Chondrocyte (in vitro differentiated cells): Measurements from ENCODE around the gene CFHR3. TPM values are rescaled to one million over a fixed set of nuclear protein-coding genes. Genes with fewer than 3 reads are reported as not detected.
"Not testable (repeated sequence)": the region's sequence is repeated elsewhere in the genome, so short reads cannot be mapped to it uniquely, and the experiment has no call there.

Experiments used
- DNase-seq: peaks from one replicate; pipeline ENCODE4 v3.0.0; 2021; ENCODE audit warnings: mixed read lengths, low spot score
- H3K27ac Mint-ChIP-seq: one replicate; pipeline ENCODE4 v1.8.0; 2021; ENCODE audit warnings: mild to moderate bottlenecking, moderate library complexity, mixed read lengths; ENCODE audit not compliant: unreplicated experiment
- H3K27me3 Mint-ChIP-seq: 2 replicates; pipeline ENCODE4 v1.8.0; 2021; ENCODE audit warnings: low read depth, mixed read lengths
- H3K36me3 Mint-ChIP-seq: 2 replicates; pipeline ENCODE4 v1.8.0; 2021; ENCODE audit warnings: low read depth, mixed read lengths
- H3K4me1 Mint-ChIP-seq: 2 replicates; pipeline ENCODE4 v1.8.0; 2021; ENCODE audit warnings: low read depth, mild to moderate bottlenecking, mixed read lengths
- H3K4me3 Mint-ChIP-seq: one replicate; pipeline ENCODE4 v1.8.0; 2021; ENCODE audit warnings: mild to moderate bottlenecking, moderate library complexity, mixed read lengths; ENCODE audit not compliant: unreplicated experiment
- H3K9me3 Mint-ChIP-seq: 2 replicates; pipeline ENCODE4 v1.8.0; 2021; ENCODE audit warnings: low read depth, mixed read lengths
- CTCF ChIP-seq: fragments of 200-600 bp; sonication (generic); IDR thresholded peaks from 2 replicates; pipeline ENCODE4 v1.5.0; 2021; ENCODE audit warnings: antibody characterized with exemption, mild to moderate bottlenecking, moderate library complexity
- total RNA-seq: library from RNA; stranded (reverse); gene quantifications from 3 replicates; pipeline ENCODE4 v1.2.1, GENCODE V29; 2021

The CFHR3 gene
- total RNA-seq, 1 donor from 2014 or later = not detected

DNA sequence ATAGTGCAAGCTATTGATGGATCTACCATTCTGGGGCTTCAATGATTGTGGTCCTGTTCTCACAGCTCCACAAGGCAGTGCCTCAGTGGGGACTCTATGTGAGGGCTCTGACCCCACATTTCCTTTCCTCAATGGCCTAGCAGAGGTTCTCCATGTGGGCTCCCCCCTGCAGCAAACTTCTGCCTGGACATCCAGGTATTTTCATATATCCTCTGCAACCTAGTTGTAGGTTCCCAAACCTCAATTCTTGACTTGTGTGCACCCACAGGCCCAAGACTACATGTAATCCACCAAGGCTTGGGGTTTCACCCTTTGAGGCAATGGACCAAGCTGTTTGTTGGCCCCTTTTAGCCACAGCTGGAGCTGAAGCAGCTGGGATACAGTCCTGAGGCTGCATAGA is 35.9 kb upstream of the CFHR3 start:
- Mint-ChIP-seq H3K27ac (no peak overlapping the region), H3K4me1 (peaks cover 3% of the 10 kb centered on the region), H3K4me3 (no peak overlapping the region), H3K27me3 (no peaks in the 10 kb centered on the region), H3K9me3 (peaks cover 14% of the 10 kb centered on the region), H3K36me3 (peaks cover 14% of the 10 kb centered on the region)
- TF ChIP-seq CTCF = no peak
- DNase-seq = no peak

GRCh38 chr1:196743244-196743643 is 31.4 kb upstream of the CFHR3 start:
- not testable (repeated sequence) for H3K27ac Mint-ChIP-seq, H3K4me1 Mint-ChIP-seq, H3K9me3 Mint-ChIP-seq, H3K4me3 Mint-ChIP-seq, H3K27me3 Mint-ChIP-seq, H3K36me3 Mint-ChIP-seq, DNase-seq
- TF ChIP-seq CTCF = peak; percentile 80

DNA sequence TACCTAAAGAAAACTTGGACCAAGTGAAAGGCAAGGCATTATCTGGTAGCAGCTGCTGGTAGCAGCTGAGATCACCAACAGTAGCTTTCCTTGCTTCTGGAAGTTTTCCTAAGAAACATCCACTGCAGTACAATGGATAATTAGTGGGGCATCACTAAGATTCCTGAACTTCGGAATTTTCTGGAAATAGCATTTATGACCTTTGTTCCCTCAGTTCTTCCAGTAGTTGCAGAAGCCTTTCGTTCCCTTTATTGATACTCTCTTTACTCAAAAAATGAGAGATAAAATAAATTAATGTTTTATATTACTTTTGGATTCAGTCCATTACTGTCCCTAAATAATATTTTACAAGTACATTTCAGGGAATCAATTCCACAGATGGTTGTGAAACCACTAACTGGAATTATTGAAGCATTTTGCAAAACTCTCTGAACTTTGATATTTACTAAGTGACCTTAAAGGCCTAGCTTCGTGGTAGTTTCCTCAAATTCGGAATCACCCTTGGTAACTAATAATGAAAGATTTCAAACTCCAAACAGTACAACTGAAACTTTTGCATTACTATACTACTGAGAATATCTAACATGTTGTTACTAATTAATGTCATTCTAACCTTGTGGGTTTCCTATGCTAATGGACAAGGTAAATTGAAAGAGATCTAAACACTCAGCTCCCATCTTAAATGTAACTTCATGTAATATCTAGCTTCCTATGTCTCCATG is 9.5 kb upstream of the CFHR3 start:
- H3K4me3 Mint-ChIP-seq, H3K9me3 Mint-ChIP-seq, H3K4me1 Mint-ChIP-seq, H3K27ac Mint-ChIP-seq, DNase-seq, H3K36me3 Mint-ChIP-seq: not testable (repeated sequence)
- H3K27me3 Mint-ChIP-seq = peaks cover 12% of the 10 kb centered on the region

DNA sequence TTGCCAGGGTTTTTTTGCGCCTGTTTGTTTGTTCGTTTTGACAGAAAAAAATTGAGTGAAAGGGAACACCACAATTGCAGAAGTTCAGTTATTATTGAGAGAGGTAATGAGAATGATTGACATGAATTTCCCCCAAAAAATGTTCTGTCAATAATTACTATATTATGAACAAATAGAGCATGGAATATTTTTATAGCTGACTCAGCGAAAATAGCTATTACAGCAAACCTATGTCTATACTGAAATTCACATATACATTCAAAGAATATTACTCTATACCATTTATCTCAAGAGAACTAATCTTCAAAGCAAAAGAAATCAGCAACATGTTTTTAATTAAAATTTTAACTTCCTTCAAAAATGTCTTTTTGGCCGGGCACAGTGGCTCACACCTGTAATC is 4.8 kb upstream of the CFHR3 start:
- not testable (repeated sequence) for H3K36me3 Mint-ChIP-seq, DNase-seq, H3K4me1 Mint-ChIP-seq, H3K9me3 Mint-ChIP-seq, H3K27ac Mint-ChIP-seq, H3K4me3 Mint-ChIP-seq
- peaks cover 14% of the 10 kb centered on the region for H3K27me3 Mint-ChIP-seq

DNA sequence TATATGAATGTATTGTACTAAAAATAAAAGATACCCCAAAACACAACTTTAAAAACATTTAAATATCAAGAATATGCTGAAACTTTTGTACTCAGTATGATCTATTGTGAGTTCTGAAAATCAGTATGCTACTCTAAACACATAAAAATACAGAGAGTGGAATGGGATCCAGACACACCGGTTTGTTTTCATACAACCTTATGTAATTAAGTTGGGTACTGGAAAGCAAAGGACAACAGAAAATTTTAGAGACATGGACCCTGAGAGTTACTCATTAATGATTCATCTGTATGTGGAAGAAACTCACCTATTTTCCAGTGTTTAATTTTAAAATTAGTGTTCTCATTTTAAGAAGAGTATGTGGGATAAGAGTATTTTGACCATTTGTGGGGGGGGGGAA is 927 bp upstream of the CFHR3 start:
- no peaks in the 10 kb centered on the region for H3K4me1 Mint-ChIP-seq
- H3K27me3 Mint-ChIP-seq = peaks cover 12% of the 10 kb centered on the region
- no peak for TF ChIP-seq CTCF
- no peak overlapping the region for H3K4me3 Mint-ChIP-seq
- no peaks in the 10 kb centered on the region for H3K36me3 Mint-ChIP-seq
- no peaks in the 10 kb centered on the region for H3K9me3 Mint-ChIP-seq
- DNase-seq = no peak
- no peak overlapping the region for H3K27ac Mint-ChIP-seq

DNA sequence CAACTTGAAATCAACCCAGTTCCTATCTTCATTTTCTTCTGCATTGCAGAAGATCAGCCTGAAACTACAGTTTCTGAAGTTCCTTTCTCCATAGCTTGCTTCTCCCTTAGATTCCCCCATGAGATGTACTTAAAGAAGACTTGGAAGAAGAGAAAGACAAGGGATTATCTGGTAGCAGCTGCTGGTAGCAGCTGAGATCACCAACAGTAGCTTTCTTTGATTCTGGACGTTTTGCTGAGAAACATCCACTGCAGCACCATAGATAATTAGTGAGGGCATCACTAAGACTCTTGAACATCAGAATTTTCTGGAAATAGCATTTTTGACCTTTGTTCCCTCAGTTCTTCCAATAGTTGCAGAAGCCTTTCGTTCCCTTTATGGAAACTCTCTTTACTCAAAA is 465 bp upstream of the CFHR3 start:
- H3K9me3 Mint-ChIP-seq = no peaks in the 10 kb centered on the region
- H3K4me1 Mint-ChIP-seq = no peaks in the 10 kb centered on the region
- peaks cover 11% of the 10 kb centered on the region for H3K27me3 Mint-ChIP-seq
- no peak overlapping the region for H3K27ac Mint-ChIP-seq
- no peak for DNase-seq
- TF ChIP-seq CTCF = no peak
- no peaks in the 10 kb centered on the region for H3K36me3 Mint-ChIP-seq
- no peak overlapping the region for H3K4me3 Mint-ChIP-seq
